ENCODE data around the gene STK16.
A peak's percentile ranks its signal among the peaks of the same experiment; 100 is the strongest.

The STK16 gene

DNA sequence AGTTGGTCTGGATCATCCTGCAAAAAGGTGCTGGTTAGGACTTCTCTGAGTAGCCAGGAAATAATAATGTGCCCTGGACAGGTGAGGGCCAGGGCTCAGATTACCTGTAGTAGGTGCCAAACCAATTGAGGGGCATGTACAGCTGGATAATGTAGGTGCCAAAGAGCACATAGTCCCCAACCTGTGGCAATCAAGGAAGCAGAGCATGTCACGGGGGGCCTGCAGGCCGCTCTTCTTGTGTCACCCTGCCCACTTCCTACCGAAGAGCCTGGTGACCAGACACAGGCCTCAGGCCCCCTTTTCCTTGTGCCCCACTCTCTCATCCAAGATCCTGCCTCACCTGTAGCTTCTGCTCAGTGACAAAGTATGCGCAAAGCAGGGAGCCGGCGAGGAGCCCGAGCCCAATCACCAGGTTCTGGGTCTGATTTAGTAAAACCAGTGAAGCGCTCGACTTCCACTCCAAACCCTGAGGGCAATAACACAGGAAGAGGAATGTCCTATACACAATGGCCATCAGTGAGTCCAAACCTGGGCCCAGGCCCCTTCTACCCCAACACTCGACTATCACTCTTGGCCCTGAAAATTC is 31.7 kb upstream of the STK16 start:
- H3K4me3 ChIP-seq (ENCODE audit: low read depth, low read length), result no peak overlapping the region
- no peak for DNase-seq (ENCODE audit: low read depth, low spot score)
- POLR2A ChIA-PET, result no interaction called here
- TF ChIP-seq, protein P1, sequence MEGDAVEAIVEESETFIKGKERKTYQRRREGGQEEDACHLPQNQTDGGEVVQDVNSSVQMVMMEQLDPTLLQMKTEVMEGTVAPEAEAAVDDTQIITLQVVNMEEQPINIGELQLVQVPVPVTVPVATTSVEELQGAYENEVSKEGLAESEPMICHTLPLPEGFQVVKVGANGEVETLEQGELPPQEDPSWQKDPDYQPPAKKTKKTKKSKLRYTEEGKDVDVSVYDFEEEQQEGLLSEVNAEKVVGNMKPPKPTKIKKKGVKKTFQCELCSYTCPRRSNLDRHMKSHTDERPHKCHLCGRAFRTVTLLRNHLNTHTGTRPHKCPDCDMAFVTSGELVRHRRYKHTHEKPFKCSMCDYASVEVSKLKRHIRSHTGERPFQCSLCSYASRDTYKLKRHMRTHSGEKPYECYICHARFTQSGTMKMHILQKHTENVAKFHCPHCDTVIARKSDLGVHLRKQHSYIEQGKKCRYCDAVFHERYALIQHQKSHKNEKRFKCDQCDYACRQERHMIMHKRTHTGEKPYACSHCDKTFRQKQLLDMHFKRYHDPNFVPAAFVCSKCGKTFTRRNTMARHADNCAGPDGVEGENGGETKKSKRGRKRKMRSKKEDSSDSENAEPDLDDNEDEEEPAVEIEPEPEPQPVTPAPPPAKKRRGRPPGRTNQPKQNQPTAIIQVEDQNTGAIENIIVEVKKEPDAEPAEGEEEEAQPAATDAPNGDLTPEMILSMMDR (IDR thresholded peaks at IDR 0.05; ENCODE audit: insufficient read depth, low read length, missing control alignments), result no peak
- CTCF ChIA-PET, result interaction anchor here (0.6 to 3.2 kb wide), 7 partner anchors 42 to 82 kb away, joined by 3 to 17 read pairs (median 3); partner anchors contain the start of genes DNAJB2 and SLC23A3

DNA sequence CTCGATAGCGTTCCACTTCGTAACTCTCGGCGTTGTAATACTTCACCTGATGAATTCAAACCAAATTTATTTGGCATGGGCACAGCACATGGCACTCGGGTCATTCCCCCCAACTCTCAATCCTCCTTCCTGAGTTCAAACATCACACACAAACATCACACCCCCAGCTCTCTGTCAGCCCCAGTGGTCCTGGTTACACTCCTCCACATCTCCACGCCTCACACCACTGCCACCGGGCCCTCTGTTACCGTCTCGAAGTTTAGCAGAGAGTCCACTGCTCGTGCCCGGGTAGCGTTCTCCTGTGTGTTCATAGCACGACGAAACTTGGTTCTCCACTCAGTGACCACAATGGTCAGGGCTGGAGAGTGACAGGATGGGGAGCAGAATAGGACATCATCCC is 31.1 kb upstream of the STK16 start:
- ChIA-PET CTCF (interaction anchor here (0.6 to 5.8 kb wide), 5 partner anchors 43 to 81 kb away, joined by 3 to 40 read pairs (median 3); partner anchors contain the start of genes DNAJB2 and NHEJ1), POLR2A (no interaction called here)
- DNase-seq (ENCODE audit: low read depth, low spot score), result no peak
- no peak overlapping the region for H3K4me3 ChIP-seq (ENCODE audit: low read depth, low read length)
- TF ChIP-seq, protein P1 (IDR thresholded peaks at IDR 0.05; ENCODE audit: insufficient read depth, low read length, missing control alignments), result no peak

DNA sequence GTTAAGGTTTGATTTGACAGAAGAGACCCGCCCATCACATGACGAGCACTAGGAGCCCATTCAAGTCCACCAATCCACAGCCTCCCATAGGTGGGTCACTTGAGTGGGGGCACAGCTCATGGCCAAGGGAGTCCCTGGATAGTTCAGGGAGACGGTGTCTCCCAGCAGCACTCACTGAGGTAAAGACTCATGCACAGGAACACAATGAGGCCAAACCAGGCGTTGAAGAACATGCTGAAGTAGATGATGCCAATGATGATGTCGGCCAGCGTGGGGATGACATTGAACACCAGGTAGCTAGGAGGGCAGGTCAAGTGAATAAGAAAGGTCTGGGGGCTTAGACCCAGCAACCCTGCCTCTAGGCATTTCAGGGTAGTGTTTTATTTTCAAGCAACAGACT is 30.5 kb upstream of the STK16 start:
- POLR2A ChIA-PET, result no interaction called here
- TF ChIP-seq, protein P1 (IDR thresholded peaks at IDR 0.05; ENCODE audit: insufficient read depth, low read length, missing control alignments), result no peak
- DNase-seq (ENCODE audit: low read depth, low spot score), result no peak
- CTCF ChIA-PET, result interaction anchor here (0.9 to 5.8 kb wide), 7 partner anchors 40 to 80 kb away, joined by 3 to 40 read pairs (median 4); partner anchors contain the start of genes DNAJB2 and NHEJ1
- H3K4me3 ChIP-seq (ENCODE audit: low read depth, low read length), result no peak overlapping the region

DNA sequence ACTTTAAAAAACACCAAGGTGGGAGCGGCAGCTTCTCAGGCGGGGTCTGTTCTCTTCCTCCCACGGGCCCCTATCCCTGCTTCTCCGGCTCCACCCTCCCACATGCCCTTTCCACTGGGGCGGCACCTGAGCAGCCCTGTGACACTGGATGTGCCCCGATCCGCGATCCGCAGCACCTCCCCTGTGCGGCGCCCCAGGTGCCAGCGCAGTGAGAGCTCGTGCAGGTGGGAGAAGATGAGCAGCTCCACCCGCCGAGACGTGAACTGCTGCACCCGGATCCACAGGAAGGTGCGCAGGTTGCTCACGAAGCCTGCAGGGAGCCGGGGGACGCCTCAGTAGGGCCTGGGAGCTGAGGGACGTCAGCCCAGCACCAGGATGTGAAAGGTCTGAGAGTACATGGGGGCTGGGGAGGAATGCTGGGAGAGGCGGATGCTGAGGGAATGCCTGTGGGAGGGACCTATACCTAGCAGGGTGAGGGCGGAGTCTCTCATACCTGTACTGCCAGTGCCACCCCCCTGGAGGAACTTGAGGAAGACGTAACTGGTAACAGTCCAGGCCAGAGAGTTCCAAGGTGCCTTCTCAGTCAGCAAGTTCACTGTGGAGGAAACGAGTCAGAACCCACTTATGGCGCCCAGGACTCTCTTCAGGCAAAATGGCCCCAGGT is 29.3 kb upstream of the STK16 start:
- no peak for DNase-seq (ENCODE audit: low read depth, low spot score)
- H3K4me3 ChIP-seq (ENCODE audit: low read depth, low read length), result no peak overlapping the region
- ChIA-PET CTCF (interaction anchor here (0.8 to 5.8 kb wide), 9 partner anchors 8 to 79 kb away, joined by 3 to 40 read pairs (median 5); partner anchors contain the start of gene NHEJ1), POLR2A (no interaction called here)
- TF ChIP-seq, protein P1 (IDR thresholded peaks at IDR 0.05; ENCODE audit: insufficient read depth, low read length, missing control alignments), result no peak

DNA sequence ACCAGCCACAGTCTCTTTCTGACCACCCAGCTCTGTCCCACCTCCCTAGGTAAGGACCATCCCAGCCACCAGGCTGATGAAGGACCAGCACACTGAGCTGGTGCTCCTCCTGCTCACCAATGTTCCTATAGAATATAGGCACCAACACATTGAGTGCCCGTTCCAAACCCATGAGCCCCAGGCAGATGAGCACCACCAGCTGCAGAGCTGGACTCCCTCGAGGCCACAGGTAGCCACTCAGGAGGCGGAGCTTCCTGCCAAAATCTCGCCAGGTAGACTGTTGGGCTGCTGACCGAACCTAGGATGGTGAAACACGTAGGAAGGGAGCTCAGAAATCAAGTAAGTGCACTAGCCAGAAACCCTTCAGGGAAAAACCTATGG is 28.8 kb upstream of the STK16 start:
- POLR2A ChIA-PET, result no interaction called here
- TF ChIP-seq, protein P1 (IDR thresholded peaks at IDR 0.05; ENCODE audit: insufficient read depth, low read length, missing control alignments), result no peak
- DNase-seq (ENCODE audit: low read depth, low spot score), result no peak
- CTCF ChIA-PET, result interaction anchor here (0.8 to 5.8 kb wide), 6 partner anchors 9 to 79 kb away, joined by 3 to 40 read pairs (median 10); partner anchors contain the start of gene NHEJ1
- no peak overlapping the region for H3K4me3 ChIP-seq (ENCODE audit: low read depth, low read length)

DNA sequence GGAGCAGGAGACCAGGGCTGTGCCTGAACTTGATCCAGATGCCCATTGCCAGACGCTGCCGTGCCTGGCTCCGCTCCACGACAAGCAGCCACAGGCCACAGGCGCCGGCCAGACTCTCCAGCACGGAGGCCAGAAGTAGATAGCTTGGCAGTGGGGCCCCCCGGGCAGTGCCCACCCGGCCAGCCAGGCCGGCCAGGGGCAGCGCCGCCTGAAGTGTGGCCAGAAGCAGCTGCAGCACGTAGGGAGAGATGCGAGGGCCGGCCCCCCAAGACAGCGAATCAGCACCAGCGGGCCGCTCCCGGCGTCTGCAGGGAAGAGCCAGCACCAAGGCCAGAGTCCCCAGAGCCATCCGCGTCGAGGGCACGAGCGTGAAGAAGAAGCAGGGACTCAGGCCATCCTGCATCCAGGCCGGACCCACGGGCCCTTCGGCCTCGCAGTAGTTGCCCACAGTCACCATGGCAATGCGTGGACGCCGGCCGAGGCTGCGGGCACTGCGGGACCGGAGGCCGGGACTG is 27.0 kb upstream of the STK16 start:
- ChIA-PET POLR2A (interaction anchor here (0.6 to 2.7 kb wide), 12 partner anchors 8 to 134 kb away, joined by 3 to 27 read pairs (median 4); partner anchors contain the start of genes ANKZF1, ATG9A, CNPPD1 and DNAJB2), CTCF (interaction anchor here (0.9 to 5.8 kb wide), 10 partner anchors 9 to 77 kb away, joined by 3 to 40 read pairs (median 5); partner anchors contain the start of genes ANKZF1, ATG9A, CNPPD1 and NHEJ1)
- TF ChIP-seq, protein P1 (IDR thresholded peaks at IDR 0.05; ENCODE audit: insufficient read depth, low read length, missing control alignments), result no peak
- no peak for DNase-seq (ENCODE audit: low read depth, low spot score)
- H3K4me3 ChIP-seq (ENCODE audit: low read depth, low read length), result peak overlapping the region; percentile 69
